Mucosa of descending colon (tissue), 3 donors: ENCODE measurements around the gene MRGPRF. TPM values are rescaled to one million over a fixed set of nuclear protein-coding genes. Genes with fewer than 3 reads are reported as not detected.

ENCODE experiments used
- ATAC-seq: fragments of 200-7000 bp; cut with Tn5 transposase; one replicate; pipeline ENCODE4 v1.9.1; 2020; ENCODE audit warnings: mild to moderate bottlenecking, moderate library complexity
- DNase-seq, 3 donors: peaks; one replicate each; pipeline ENCODE4 v3.0.0-alpha.2; 2020
- H3K36me3 ChIP-seq: fragments of 200-600 bp; one replicate; pipeline ENCODE4 v1.8.0; 2021; ENCODE audit warnings: low read depth, mild to moderate bottlenecking
- H3K4me1 ChIP-seq: fragments of 200-600 bp; one replicate; pipeline ENCODE4 v1.8.0; 2021; ENCODE audit warnings: low read depth, mild to moderate bottlenecking
- H3K4me3 ChIP-seq: fragments of 200-600 bp; one replicate; pipeline ENCODE4 v1.8.0; 2021; ENCODE audit warnings: mild to moderate bottlenecking
- H3K9me3 ChIP-seq: fragments of 200-600 bp; one replicate; pipeline ENCODE4 v1.8.0; 2021; ENCODE audit warnings: mild to moderate bottlenecking
- intact Hi-C, 2 donors: fragments of 100-400 bp; cut with DNase I in 1 of 2; cut with micrococcal nuclease in 1 of 2; formaldehyde crosslinking; loops; one replicate each; pipeline versions ENCODE4 v1.11.0 to v1.11.1; 2022; cut with DNase I, micrococcal nuclease
- total RNA-seq, 3 donors: library from RNA; stranded (reverse); fragmentation: NEBNext Ultra II Directional in 2 of 3; extraction: Animal tissue kit (Norgen Biotek cat#: 25700) in 2 of 3; gene quantifications; one replicate each; pipeline versions ENCODE4 v1.2.1 to v1.2.4, GENCODE V29; 2021 to 2023
- TF ChIP-seq, protein P1 (sequence below): fragments of 200-600 bp; IDR thresholded peaks from one replicate; pipeline ENCODE4 v1.8.0; 2022; ENCODE audit warnings: antibody characterized with exemption, mild to moderate bottlenecking
- donor health status: DM: no; HTN: no; CAD: no; lungs with moderate emphysema.
- donor health status: DM: no; HTN: no; CAD: no.
- donor health status: DM: no; HTN: yes; CAD: no.

The MRGPRF gene
- total RNA-seq, 3 donors from 2014 or later: 4.7 to 117 (median 14.2) TPM

DNA sequence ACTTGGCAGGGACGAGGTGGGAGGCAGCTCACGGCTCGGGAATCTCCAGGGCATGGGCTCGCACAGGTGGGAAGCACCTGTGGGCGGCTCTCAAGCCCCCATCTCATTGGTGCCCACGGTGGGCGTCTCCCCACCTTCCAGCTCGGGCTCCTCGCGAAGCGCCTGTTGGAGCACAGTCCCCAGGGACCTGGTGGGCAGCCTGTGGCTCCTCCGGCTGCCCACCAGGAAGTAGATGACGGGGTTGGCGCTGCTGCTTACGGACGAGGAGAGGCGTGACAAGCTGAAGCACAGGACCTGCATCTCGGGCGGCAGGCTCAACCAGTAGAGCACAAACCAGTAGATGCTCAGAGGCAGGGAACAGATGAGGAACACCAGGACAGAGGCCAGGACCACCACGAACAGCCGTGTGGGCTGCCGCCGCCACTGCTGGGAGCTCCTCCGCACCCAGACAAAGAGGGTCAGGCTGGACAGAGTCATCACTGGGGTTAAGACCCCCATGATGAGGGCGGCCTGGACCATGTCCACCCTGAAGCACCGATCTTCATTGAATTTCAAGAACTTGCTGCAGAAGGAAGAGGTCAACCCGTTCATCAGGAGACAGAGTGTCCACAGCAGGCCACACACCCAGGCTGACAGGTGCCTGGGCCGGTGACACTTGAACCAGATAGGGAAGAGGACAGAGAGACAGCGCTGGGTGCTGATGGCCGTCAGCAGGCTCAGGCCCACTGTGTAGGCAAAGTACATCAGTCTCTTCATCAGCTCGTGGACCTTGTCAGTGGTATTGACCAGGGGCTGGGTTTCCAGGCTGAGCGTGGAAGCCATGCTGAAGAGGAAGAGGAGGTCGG, 32.9 kb downstream of the MRGPRF start:
- DNase-seq (no peak), ATAC-seq (no peak)
- no peak overlapping the region for H3K4me3 ChIP-seq
- H3K36me3 ChIP-seq: no peaks in the 10 kb centered on the region
- intact Hi-C loops: no loop called here
- TF ChIP-seq, protein P1, sequence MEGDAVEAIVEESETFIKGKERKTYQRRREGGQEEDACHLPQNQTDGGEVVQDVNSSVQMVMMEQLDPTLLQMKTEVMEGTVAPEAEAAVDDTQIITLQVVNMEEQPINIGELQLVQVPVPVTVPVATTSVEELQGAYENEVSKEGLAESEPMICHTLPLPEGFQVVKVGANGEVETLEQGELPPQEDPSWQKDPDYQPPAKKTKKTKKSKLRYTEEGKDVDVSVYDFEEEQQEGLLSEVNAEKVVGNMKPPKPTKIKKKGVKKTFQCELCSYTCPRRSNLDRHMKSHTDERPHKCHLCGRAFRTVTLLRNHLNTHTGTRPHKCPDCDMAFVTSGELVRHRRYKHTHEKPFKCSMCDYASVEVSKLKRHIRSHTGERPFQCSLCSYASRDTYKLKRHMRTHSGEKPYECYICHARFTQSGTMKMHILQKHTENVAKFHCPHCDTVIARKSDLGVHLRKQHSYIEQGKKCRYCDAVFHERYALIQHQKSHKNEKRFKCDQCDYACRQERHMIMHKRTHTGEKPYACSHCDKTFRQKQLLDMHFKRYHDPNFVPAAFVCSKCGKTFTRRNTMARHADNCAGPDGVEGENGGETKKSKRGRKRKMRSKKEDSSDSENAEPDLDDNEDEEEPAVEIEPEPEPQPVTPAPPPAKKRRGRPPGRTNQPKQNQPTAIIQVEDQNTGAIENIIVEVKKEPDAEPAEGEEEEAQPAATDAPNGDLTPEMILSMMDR: no peak
- no peaks in the 10 kb centered on the region for H3K9me3 ChIP-seq
- H3K4me1 ChIP-seq: no peaks in the 10 kb centered on the region

DNA sequence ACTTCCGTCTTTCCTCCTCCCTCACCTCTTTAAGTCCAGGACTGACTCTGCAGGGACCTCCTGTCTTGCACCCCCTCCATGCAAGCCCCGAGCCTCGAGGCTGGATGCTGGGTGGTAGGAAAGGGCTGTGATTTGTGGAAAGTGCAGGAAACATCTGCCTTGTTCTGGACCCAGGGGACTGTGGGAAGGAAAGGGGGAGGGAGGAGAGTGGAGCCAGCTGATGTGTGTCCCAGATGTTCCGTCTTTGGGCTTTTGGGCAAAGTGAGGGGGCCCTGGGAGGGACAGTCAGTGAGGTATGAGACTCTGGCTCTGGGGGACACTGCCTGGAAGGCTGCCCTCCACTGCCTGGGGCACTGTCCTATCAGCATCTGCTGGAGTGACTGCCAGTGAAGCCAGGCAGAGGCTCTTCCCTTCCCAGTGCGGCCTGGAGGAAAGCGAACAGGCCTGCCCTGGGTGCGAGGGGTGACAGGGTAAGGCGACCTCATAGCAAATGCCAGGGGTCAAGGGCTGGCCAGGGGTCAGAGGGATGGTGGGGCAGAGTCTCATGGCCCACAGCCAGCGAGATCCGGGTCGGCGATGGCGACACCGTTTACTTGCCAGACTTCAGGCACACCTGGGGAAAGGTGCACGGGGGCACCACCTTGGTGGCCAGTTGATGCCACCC, 34.0 kb downstream of the MRGPRF start:
- no peak for DNase-seq
- ATAC-seq: no peak
- intact Hi-C loops: no loop called here
- Histone ChIP-seq H3K36me3 (no peaks in the 10 kb centered on the region), H3K9me3 (no peaks in the 10 kb centered on the region), H3K4me3 (no peak overlapping the region), H3K4me1 (no peaks in the 10 kb centered on the region)
- TF ChIP-seq, protein P1: no peak

DNA sequence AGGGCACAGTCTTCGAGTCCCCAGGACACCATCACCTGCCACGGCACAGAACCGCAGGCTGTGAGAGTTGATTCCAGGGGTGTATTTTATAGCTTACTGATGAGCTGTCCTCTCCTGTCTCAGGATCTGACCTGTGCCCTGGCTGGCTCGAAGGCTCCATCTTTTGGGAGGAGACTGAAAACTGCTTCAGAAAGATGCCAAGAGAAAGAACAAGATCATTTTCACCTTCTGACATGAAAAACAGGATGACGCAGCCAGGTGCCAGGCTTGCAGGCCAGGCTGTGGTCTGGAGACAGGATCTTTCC, 34.5 kb downstream of the MRGPRF start:
- intact Hi-C loops: no loop called here
- no peak for ATAC-seq
- TF ChIP-seq, protein P1: no peak

DNA sequence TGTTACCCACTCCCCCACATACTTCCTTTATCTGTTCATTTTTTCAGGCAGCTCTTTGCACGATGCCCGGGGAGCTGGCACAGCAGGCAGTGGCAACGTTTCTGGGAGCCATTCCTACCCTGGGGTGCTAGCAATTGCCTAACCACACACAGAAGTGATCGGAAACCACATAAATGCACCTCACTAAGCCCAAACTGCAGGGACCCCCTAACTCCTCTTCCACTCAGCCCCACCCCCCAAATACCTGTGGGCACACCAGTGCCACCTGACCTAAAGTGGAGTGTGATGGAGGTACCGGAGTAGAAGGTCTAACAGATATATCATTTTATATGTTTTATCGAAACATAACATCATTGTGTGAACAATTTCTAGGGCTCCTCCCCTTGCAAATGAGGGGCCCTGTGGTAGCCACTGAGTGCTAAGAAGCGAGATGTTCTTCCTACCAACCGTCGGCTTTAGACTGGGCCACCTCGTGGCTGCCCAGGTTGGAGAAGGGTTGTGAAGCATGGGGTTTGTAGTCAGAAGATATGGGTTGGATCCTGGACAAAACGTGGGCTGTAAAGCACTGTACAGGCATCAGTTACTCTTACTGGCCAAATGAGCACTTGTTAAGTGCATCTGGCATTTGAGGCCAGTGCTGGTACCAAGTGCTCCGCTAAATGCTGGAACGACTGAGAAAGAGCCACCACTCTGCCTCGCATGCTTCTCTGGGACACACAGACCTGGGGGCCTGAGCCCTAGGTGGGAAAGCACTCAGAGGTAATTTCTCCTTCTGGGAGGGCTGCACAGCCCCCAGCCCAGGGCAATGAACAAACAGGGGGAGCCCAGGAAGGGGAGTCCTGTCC, 35.0 kb downstream of the MRGPRF start:
- Histone ChIP-seq H3K4me3 (no peak overlapping the region), H3K9me3 (no peaks in the 10 kb centered on the region), H3K4me1 (no peaks in the 10 kb centered on the region), H3K36me3 (no peaks in the 10 kb centered on the region)
- TF ChIP-seq, protein P1: no peak
- ATAC-seq: no peak
- DNase-seq: no peak
- intact Hi-C loops: no loop called here

More for the DNA sequence above, 34.5 kb downstream of the MRGPRF start:
- no peak for DNase-seq
- H3K9me3 ChIP-seq: no peaks in the 10 kb centered on the region
- no peaks in the 10 kb centered on the region for H3K4me1 ChIP-seq
- H3K4me3 ChIP-seq: no peak overlapping the region
- no peaks in the 10 kb centered on the region for H3K36me3 ChIP-seq

DNA sequence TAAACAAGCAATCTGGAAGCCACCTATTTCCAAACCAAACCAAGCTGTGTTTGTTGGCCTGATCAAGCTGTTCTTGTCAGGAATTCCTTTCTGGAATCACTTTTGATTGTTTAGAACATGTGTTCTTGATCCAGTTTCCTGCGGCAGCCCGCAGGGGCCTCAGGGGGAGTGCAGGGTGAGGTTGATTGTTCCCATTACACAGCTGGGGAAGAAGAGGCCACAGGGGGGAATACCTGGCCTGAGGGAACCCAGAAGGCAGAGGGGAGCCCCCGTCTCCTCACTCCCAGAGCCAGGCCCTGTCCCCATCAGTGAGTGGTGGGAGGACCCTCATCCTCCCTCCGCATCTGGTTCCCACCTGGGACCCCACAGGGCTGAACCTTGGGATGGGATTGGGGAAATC, 36.5 kb downstream of the MRGPRF start:
- intact Hi-C loops: no loop called here
- DNase-seq (no peak), ATAC-seq (no peak)
- H3K36me3 ChIP-seq: no peaks in the 10 kb centered on the region
- no peak overlapping the region for H3K4me3 ChIP-seq
- TF ChIP-seq, protein P1: no peak
- H3K9me3 ChIP-seq: no peaks in the 10 kb centered on the region
- H3K4me1 ChIP-seq: no peaks in the 10 kb centered on the region
